ENCODE results near the gene WDR88. TPM values are rescaled to one million over a fixed set of nuclear protein-coding genes. Genes with fewer than 3 reads are reported as not detected.
"Not testable (repeated sequence)": the region's sequence is repeated elsewhere in the genome, so short reads cannot be mapped to it uniquely, and the experiment has no call there.

Gene WDR88
- total RNA-seq, 3 donors from 2014 or later = not detected

DNA sequence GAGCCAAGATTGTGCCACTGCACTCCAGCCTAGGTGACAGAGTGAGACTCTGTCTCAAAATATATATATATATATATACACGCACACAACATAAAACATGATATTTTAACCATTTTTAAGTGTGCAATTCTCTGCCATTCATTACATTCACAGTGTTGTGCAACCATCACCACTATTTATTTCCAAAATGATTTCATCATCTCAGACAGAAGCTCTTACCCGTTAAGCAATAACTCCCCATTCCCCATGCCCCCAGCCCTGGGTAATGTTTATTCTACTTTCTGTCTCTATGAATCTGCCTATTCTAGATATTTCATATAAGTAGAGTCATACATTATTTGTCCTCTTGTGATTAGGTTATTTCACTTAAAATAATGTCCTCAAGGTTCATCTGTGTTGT is 20.3 kb downstream of the WDR88 start:
- Histone ChIP-seq H3K4me3 (no peak overlapping the region), H3K27ac (no peak overlapping the region), H3K9me3 (no peaks in the 10 kb centered on the region), H3K4me1 (no peaks in the 10 kb centered on the region), H3K36me3 (no peaks in the 10 kb centered on the region), H3K27me3 (no peaks in the 10 kb centered on the region)
- no peak for DNase-seq (ENCODE audit: low spot score in 2 of 2)
- TF ChIP-seq POLR2A (IDR thresholded peaks at IDR 0.05) = no peak
- TF ChIP-seq POLR2AphosphoS5 (IDR thresholded peaks at IDR 0.05) = no peak
- TF ChIP-seq, protein P1, sequence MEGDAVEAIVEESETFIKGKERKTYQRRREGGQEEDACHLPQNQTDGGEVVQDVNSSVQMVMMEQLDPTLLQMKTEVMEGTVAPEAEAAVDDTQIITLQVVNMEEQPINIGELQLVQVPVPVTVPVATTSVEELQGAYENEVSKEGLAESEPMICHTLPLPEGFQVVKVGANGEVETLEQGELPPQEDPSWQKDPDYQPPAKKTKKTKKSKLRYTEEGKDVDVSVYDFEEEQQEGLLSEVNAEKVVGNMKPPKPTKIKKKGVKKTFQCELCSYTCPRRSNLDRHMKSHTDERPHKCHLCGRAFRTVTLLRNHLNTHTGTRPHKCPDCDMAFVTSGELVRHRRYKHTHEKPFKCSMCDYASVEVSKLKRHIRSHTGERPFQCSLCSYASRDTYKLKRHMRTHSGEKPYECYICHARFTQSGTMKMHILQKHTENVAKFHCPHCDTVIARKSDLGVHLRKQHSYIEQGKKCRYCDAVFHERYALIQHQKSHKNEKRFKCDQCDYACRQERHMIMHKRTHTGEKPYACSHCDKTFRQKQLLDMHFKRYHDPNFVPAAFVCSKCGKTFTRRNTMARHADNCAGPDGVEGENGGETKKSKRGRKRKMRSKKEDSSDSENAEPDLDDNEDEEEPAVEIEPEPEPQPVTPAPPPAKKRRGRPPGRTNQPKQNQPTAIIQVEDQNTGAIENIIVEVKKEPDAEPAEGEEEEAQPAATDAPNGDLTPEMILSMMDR (IDR thresholded peaks at IDR 0.05) = no peak
- intact Hi-C loops (cut with DNase I; ENCODE audit: low total_unique reads) = no loop called here

- H3K36me3 ChIP-seq; intact Hi-C loops (cut with DNase I; ENCODE audit: low total_unique reads): not testable (repeated sequence)
These were observed 20.7 kb downstream of the WDR88 start for GRCh38 chr19:33152625-33153024.

GRCh38 chr19:33154313-33154712 is 22.4 kb downstream of the WDR88 start:
- H3K36me3 ChIP-seq; H3K27ac ChIP-seq; H3K4me1 ChIP-seq; DNase-seq (ENCODE audit: low spot score in 2 of 2); H3K27me3 ChIP-seq; intact Hi-C loops (cut with DNase I; ENCODE audit: low total_unique reads); H3K9me3 ChIP-seq; H3K4me3 ChIP-seq: not testable (repeated sequence)

More at GRCh38 chr19:33152625-33153024, 20.7 kb downstream of the WDR88 start:
- H3K4me3 ChIP-seq; H3K9me3 ChIP-seq; DNase-seq (ENCODE audit: low spot score in 2 of 2); H3K27me3 ChIP-seq; H3K4me1 ChIP-seq; H3K27ac ChIP-seq: not testable (repeated sequence)

- no peak overlapping the region for H3K4me3 ChIP-seq
- TF ChIP-seq POLR2AphosphoS5 (IDR thresholded peaks at IDR 0.05) = no peak
- TF ChIP-seq POLR2A (IDR thresholded peaks at IDR 0.05) = no peak
- TF ChIP-seq, protein P1 (IDR thresholded peaks at IDR 0.05) = no peak
- intact Hi-C loops (cut with DNase I; ENCODE audit: low total_unique reads) = no loop called here
- no peaks in the 10 kb centered on the region for H3K27me3 ChIP-seq
- no peaks in the 10 kb centered on the region for H3K36me3 ChIP-seq
- no peaks in the 10 kb centered on the region for H3K4me1 ChIP-seq
- no peaks in the 10 kb centered on the region for H3K9me3 ChIP-seq
- no peak overlapping the region for H3K27ac ChIP-seq
- no peak for DNase-seq (ENCODE audit: low spot score in 2 of 2)
These were observed 24.4 kb downstream of the WDR88 start for GRCh38 chr19:33156334-33156733.

DNA sequence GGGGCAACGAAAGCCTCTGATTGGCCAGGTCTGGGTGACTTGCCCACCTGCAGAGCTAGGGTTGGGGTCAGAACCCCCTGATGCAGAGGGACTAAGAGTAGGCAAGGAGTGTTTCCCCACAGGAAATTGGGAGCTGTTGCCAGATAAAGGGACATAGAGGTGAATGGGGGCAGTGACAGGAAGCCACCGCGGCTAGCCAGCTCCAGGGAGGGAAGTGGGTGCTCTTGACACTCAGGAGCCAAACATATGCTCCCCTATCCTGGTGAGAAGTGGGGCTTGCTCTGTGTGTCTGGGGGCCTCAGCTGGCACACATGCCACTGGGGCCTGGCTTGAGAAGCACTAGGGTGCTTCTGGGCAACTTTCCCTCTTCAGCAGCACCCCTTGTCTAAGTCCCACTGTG is 26.0 kb downstream of the WDR88 start:
- intact Hi-C loops (cut with DNase I; ENCODE audit: low total_unique reads) = no loop called here
- no peaks in the 10 kb centered on the region for H3K27me3 ChIP-seq
- no peak overlapping the region for H3K4me3 ChIP-seq
- TF ChIP-seq, protein P1 (IDR thresholded peaks at IDR 0.05) = no peak
- TF ChIP-seq POLR2AphosphoS5 (IDR thresholded peaks at IDR 0.05) (no peak), POLR2A (IDR thresholded peaks at IDR 0.05) (no peak)
- H3K4me1 ChIP-seq = no peaks in the 10 kb centered on the region
- no peaks in the 10 kb centered on the region for H3K9me3 ChIP-seq
- H3K27ac ChIP-seq = no peak overlapping the region
- DNase-seq (ENCODE audit: low spot score in 2 of 2) = no peak
- H3K36me3 ChIP-seq = no peaks in the 10 kb centered on the region

- TF ChIP-seq POLR2AphosphoS5 (IDR thresholded peaks at IDR 0.05) (no peak), POLR2A (IDR thresholded peaks at IDR 0.05) (no peak)
- TF ChIP-seq, protein P1 (IDR thresholded peaks at IDR 0.05) = no peak
- intact Hi-C loops (cut with DNase I; ENCODE audit: low total_unique reads) = no loop called here
- no peak for DNase-seq (ENCODE audit: low spot score in 2 of 2)
- Histone ChIP-seq H3K4me1 (no peaks in the 10 kb centered on the region), H3K27me3 (no peaks in the 10 kb centered on the region), H3K9me3 (no peaks in the 10 kb centered on the region), H3K4me3 (no peak overlapping the region), H3K36me3 (no peaks in the 10 kb centered on the region), H3K27ac (no peak overlapping the region)
These were observed 26.5 kb downstream of the WDR88 start for GRCh38 chr19:33158365-33158764.
